ENCODE measurements around the gene GATAD2A.

DNA sequence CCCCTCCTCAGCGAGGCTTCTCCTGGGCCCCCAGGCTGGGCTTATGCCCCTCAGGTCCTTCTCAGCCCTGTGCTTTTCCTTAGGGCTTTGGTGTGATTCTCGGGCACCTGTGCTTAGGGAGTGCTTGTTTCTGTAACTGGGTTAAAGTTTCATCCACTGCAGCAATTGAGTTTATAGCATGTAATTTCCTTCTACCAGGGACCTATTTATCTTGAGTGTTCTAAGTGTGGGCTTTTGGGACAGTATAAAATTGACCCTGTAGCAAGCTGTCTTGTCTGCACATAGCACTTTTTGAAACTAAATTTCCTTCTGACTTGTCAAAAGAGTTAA, 47.6 kb downstream of the GATAD2A start:
- TF ChIP-seq, protein P1, sequence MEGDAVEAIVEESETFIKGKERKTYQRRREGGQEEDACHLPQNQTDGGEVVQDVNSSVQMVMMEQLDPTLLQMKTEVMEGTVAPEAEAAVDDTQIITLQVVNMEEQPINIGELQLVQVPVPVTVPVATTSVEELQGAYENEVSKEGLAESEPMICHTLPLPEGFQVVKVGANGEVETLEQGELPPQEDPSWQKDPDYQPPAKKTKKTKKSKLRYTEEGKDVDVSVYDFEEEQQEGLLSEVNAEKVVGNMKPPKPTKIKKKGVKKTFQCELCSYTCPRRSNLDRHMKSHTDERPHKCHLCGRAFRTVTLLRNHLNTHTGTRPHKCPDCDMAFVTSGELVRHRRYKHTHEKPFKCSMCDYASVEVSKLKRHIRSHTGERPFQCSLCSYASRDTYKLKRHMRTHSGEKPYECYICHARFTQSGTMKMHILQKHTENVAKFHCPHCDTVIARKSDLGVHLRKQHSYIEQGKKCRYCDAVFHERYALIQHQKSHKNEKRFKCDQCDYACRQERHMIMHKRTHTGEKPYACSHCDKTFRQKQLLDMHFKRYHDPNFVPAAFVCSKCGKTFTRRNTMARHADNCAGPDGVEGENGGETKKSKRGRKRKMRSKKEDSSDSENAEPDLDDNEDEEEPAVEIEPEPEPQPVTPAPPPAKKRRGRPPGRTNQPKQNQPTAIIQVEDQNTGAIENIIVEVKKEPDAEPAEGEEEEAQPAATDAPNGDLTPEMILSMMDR (optimal IDR thresholded peaks at IDR 0.05 in 1 of 3, IDR thresholded peaks at IDR 0.05 in 1 of 3, conservative IDR thresholded peaks at IDR 0.05 in 1 of 3; ENCODE audit: extremely low read depth in 1 of 3, insufficient read depth in 2 of 3, low read length in 3 of 3): no peak
- TF ChIP-seq EZH2 (IDR thresholded peaks at IDR 0.05; ENCODE audit: low read length): no peak
